ENCODE measurements around the gene SAMD4B. TPM values are rescaled to one million over a fixed set of nuclear protein-coding genes. Genes with fewer than 3 reads are reported as not detected.

Gene SAMD4B
- total RNA-seq, 1 experiment from 2014 or later = 164 TPM

GRCh38 chr19:39381910-39382611, 39.8 kb downstream of the SAMD4B start:
- POLR2A ChIA-PET = interaction anchor here (1.2 kb wide), 1 partner anchor 20 kb away, joined by 3 read pairs; no protein-coding TSS in a partner anchor
- no peaks in the 10 kb centered on the region for H3K27me3 Mint-ChIP-seq (ENCODE audit: low read depth)
- ATAC-seq = no peak
- DNase-seq (ENCODE audit: low spot score) = no peak
- TF ChIP-seq ZNF219 (CRISPR knock-in tag; IDR thresholded peaks at IDR 0.05; ENCODE audit: borderline replicate concordance) (no peak), MLX (CRISPR knock-in tag; IDR thresholded peaks at IDR 0.05) (no peak), PRRX2 (CRISPR knock-in tag; IDR thresholded peaks at IDR 0.05) (no peak), ZNF512 (CRISPR knock-in tag; IDR thresholded peaks at IDR 0.05; ENCODE audit: borderline replicate concordance) (no peak), IRF2 (CRISPR knock-in tag; IDR thresholded peaks at IDR 0.05; ENCODE audit: borderline replicate concordance, low read depth) (no peak), JUN (CRISPR knock-in tag; IDR thresholded peaks at IDR 0.05) (no peak), NR1H2 (CRISPR knock-in tag; IDR thresholded peaks at IDR 0.05) (no peak), NFYB (CRISPR knock-in tag; conservative IDR thresholded peaks at IDR 0.05; ENCODE audit: low read depth) (no peak), OVOL2 (CRISPR knock-in tag; IDR thresholded peaks at IDR 0.05; ENCODE audit: borderline replicate concordance) (no peak), NFE2L1 (CRISPR knock-in tag; IDR thresholded peaks at IDR 0.05) (no peak), NR2C2 (CRISPR knock-in tag; IDR thresholded peaks at IDR 0.05) (no peak), ATF2 (CRISPR knock-in tag; IDR thresholded peaks at IDR 0.05; ENCODE audit: borderline replicate concordance, low read depth) (no peak), AR (CRISPR knock-in tag; IDR thresholded peaks at IDR 0.05) (no peak), ZNF317 (CRISPR knock-in tag; IDR thresholded peaks at IDR 0.05; ENCODE audit: borderline replicate concordance, low read depth) (no peak), ZNF532 (CRISPR knock-in tag; IDR thresholded peaks at IDR 0.05; ENCODE audit: borderline replicate concordance) (no peak), ZBTB43 (CRISPR knock-in tag; IDR thresholded peaks at IDR 0.05) (no peak)
- no peaks in the 10 kb centered on the region for H3K9me3 Mint-ChIP-seq
- CTCF ChIA-PET = interaction anchor here (1.7 kb wide), 1 partner anchor 16 kb away, joined by 6 read pairs; no protein-coding TSS in a partner anchor
- no peak overlapping the region for H3K27ac Mint-ChIP-seq
- H3K4me1 Mint-ChIP-seq = peaks cover 7% of the 10 kb centered on the region; the same call in 1 of the 2 replicates
- H3K4me3 Mint-ChIP-seq = no peak overlapping the region
- peaks cover 77% of the 10 kb centered on the region for H3K36me3 Mint-ChIP-seq

Measured in WTC11 (cell line).